ENCODE results near the gene BANF2.
"Not testable (repeated sequence)": the region's sequence is repeated elsewhere in the genome, so short reads cannot be mapped to it uniquely, and the experiment has no call there.

Gene BANF2

DNA sequence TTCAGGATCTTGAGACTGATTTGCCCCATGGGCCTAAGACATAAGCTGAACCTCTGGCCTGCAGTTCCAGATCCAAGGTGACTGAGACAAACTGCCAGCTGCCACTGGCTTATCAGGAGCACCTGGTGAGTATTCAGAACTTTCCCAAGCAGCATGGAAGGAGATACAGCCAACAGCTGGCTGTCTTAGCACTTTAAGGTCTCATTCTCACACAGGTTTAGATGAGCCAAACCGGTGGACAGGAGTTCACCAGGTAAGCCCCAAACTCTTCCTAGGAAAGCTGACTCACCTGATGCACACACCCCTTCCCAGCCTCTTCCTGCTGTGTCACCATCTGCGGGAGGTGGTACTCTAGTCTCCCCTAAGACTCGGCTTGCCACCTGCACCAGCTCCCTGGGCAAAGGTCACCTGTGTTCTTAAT is at the start of gene BANF2:
TSS of gene BANF2 (plus strand) at position 36 of the 421 bp plus-strand sequence. CDS start 25,060 bp downstream, outside the sequence.
- in situ Hi-C loops (cut with MboI; ENCODE audit: low sequenced_read_pairs): loop anchor here (25.0 kb wide), 1 partner anchor 187 kb away; no protein-coding TSS in a partner anchor

DNA sequence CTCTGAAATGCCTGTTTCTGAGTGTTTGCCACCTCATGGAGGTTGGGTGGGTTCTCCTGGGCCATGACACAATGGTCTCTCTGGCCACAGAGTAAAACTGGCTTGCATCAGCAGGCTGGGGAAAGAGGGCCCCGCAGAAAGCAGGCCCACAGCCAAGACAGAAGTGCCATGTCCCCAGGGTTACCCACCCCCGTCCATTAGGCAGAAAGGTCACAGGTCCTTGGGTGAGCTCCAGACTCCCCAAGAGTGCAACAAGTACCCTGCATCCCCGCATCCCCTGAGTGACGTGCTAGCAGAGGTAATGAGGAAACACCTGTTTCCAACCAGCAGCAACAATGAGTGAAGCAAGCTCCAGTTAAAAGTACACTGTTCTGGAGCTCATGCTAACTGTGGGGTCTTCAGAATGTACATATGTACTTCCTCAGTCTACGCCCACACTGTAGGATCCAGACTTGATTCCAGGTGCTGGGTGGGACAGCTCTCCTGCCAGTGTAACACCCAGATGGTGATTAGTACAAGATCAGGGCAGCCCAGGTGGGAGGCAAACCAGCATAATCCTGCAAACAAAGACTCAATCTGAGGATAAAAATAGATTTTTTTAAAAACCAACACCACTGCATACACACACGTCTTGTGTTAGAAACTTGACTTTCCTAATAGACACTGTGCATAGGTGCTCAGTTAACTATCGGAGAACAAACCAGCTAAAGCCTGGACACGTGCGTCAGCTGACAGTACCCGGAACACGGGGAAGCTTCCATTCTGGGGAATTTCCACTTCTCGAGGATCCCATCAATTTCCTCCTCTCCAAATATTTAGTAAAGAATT is 49.3 kb upstream of the BANF2 start:
- in situ Hi-C loops (cut with MboI; ENCODE audit: low sequenced_read_pairs): no loop called here

DNA sequence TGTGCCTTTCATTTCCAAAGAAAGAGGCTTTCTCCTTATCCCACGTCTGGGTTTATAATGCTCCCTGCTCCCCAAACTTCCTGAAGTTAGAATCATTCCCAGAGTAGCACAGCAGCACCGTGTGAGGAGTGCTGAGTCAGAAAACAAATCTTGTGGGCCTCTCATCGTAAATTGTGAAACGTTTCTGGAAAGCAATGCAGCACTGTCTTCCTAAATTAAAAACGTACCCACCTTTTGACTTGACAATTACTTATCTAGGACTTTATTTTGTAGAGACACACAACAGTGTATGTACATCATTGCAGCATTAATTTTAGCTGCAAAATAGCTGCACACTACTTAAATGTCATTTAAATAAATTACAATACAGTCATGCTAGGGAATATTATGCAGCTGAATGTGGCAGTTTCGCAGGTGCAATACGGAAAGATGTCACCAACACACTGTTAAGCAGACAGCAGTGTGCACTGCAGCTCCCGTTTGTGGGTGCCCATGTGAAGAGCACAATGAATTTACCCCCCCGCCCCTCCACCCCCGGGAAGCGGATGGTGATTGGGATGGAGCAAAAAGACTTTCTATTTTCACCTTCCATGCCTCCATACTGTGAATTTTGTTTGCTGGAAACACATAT is 48.5 kb upstream of the BANF2 start:
- in situ Hi-C loops (cut with MboI; ENCODE audit: low sequenced_read_pairs): no loop called here

DNA sequence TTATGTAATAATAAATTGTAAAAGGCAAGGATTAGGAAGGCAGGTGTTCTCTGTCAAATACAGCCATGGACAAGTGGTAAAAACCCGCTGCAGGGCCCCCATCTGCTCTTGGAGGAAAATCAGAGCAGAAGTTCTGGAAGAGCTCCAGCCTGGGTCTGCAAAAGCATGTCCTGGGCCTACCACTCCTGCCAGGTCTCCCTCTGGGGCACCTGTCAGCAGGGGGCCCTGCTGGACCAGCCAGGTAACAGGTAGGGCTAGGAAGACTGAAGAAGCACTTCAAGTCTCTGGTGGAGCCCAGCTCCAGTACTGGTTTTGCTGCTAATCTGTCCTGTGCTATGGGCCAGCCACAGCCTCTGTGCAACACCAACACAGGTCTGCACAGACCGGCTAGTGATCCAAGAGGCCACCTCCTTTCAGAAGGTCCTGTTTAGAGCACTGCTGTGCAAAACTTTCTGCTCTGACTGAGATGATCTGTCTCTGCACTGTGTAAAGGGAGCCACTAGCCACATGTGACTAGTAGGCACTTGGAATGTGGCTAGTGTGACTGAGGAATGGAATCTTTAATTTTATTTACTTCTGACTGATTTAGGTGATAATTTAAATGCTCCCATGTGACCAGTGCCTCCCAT is 47.9 kb upstream of the BANF2 start:
- in situ Hi-C loops (cut with MboI; ENCODE audit: low sequenced_read_pairs): no loop called here

DNA sequence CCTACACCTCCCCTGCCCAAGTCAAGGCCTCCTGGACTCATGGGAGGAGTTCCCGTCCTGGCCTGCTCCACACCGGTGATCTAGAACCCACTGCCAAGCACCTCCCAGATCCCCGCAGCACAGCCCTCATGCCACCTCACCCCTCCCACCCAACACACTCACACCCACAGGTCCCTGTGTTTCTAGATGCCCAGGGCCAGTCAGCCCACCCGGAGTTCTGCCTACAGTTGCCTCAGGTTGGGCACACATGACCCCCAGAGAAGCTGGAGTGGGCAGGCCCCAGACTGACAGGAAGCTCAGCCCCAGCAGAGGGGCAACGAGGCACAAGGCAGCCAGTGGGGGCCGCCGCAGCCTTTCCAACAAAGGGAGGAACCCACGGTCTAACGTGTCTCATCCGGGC is 47.4 kb upstream of the BANF2 start:
- in situ Hi-C loops (cut with MboI; ENCODE audit: low sequenced_read_pairs): no loop called here

DNA sequence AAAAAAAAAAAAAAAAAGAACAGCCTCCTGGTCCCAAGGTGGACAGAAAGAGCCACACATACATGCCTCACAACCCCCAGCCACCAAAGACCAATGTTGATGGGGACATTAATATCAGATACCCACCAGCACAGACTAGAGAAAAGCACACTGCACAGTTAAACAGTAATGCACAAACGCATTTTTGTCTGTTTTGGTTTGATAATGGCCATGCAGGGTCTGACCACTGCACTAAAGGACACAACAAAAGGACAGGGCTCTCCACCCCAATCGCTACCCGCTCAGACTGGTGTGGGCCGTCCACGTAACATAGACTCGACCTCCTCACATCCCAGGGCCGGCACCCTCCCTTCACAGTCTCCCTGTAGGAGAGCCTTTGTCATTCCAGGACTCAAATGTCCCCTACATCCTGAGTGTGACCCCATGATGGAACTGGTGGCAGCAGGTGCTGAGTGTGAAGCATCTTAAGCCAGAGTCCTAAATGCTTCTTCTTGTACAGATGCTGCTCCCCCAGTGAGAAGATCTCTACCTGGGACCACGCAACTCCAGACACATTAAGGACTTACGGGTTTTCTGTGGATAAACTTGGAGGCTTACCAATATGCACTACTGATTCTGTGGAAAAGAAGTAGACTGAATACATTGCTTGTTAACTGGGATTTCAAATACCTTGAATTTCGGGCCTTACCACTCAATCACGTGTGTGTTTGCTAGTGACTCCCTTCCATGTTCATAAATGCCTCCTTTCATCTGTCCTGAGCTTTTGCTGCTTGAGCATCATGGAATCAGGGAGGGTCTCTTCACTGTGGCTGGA is 45.7 kb upstream of the BANF2 start:
- in situ Hi-C loops (cut with MboI; ENCODE audit: low sequenced_read_pairs): no loop called here

DNA sequence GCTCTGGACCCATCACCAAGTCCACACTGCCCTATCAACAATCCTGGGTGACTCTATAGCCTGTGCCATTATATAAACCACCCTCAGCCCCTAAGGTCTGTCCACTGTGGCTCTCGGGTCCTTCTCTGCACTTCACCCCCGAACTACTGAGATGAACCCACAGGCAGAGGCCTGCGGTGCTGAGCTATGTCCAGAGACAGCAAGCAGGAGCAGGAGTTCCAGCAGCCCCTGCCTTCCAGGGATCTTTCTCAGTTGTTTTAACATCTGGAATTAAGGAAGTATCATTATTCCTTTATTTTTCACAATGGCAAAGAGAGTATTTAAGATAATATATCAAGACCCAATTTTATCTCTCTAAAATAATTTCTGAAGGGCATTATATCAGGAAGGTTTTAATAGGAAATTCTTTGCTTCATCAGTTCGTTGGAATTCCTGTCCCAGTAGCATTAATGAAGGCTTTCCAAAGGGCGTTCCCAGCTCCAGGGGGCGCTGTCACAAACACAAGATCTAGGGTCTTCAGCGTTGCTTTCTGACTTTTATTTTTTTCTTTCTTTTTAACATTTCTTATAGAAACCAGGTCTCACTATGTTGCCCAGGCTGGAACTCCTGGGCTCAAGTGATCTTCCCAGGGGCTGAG is 45.0 kb upstream of the BANF2 start:
- in situ Hi-C loops (cut with MboI; ENCODE audit: low sequenced_read_pairs): no loop called here

DNA sequence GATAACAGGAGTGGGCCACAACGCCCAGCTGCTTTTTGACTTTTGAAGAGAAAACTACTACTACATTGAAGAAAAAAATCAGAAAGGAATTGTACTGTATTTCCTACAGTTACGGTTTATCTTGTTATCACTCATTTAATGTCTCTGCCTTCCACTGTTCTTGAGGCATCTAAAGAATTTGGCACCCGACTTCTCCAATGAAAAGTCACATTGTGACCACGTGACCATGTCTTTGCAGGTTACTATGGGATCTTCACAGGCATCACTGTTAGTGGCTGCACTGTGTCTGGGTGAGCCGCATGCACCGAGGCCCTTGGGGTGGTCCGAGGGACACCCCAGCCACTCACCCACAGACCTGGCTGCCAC is 44.5 kb upstream of the BANF2 start:
- in situ Hi-C loops (cut with MboI; ENCODE audit: low sequenced_read_pairs): no loop called here

DNA sequence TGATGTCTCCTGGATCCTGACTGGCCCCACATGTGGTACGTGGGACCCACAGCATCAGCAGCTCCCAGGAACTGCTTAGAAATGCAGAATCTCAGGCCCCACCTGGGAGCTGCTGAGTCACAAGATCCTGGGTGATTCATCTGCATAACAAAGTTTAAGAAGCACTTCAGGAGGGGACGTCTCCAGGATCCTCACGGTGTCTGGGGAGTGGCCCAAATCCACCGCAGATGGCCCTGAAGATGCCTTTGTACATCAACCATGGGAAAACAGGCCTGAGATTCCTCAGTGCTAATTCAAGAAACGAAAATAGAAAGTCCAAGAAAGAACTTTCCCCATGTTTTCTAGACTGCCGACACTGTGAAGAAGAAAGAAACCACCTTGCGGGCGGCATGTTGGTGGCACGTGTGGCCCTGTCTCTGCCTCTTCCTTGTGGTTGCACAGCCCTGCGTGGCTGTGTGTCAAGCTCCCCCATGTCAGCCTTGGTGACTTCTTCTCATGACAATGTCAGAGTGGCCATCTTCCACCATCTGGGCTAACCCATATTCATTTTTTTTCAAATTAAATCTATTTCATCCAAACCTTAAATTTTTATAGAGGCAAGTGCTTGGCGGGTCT is 43.8 kb upstream of the BANF2 start:
- in situ Hi-C loops (cut with MboI; ENCODE audit: low sequenced_read_pairs): no loop called here

DNA sequence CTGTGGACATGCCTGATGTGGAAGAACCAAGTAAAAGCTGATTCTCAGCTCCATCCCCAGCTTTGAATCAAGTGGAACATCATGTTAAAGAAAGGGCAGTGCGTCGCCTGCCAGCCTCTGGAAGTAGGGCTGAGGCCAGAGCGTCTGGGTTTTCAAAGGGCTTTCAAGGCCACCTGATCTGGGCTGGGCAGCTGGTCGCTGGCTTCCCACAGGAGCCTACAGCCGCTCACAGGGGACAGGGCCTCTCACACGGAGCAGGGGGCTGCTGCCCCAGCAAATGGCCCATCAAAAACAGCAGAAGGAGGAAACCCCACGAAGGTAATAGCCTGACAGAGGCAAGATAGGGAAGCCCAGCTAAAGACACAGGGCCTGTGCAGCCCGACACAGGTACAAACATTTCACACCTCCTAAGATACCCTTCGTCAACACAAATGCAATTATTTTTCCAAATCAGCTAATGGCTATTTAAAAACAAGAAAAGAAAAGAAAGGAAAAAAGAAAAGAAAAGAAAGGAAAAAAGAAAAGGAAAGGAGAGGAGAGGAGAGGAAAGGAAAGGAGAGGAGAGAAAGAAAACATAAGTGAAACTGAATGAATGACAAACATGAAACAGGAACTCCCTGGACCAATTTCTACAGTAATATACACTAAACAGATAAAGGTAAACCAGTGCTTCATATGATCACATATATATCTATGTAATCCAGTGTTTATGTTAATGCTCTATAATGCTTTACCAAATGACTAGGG is 42.5 kb upstream of the BANF2 start:
- in situ Hi-C loops (cut with MboI; ENCODE audit: low sequenced_read_pairs): no loop called here

DNA sequence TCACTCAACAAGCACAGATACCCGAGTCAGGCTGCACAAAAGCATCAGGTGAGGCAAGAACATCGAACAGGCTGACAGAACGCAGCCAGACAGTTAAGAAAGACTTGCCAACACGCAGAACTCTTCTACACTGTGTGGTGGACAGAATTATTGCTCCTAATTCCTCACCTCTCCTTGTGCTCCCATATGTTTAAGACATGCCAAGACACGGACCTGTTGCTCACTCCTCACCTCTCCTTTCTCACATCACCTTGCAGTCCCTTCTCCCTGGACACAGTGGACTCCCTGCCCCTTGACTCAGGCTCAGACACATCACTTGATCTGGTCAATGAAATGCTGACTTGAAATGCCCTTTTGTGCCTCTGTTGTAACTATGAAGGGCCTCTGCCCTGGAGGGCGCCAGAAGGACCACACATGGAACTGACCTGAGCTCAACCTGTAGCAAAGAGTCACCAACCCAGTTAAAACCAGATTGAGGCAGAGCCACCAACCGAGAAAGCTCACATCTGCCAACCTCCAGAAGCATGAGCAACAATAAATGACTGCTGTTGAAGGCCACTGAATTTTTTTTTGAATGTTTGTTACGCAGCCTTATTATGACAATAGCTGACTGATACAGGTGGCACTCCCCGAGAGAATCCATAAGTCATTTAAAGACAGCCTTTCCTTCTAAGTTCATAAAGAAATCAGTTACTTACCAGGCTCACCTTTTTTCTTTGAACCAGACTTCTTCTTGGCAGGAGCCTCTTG is 41.7 kb upstream of the BANF2 start:
- in situ Hi-C loops (cut with MboI; ENCODE audit: low sequenced_read_pairs): no loop called here

DNA sequence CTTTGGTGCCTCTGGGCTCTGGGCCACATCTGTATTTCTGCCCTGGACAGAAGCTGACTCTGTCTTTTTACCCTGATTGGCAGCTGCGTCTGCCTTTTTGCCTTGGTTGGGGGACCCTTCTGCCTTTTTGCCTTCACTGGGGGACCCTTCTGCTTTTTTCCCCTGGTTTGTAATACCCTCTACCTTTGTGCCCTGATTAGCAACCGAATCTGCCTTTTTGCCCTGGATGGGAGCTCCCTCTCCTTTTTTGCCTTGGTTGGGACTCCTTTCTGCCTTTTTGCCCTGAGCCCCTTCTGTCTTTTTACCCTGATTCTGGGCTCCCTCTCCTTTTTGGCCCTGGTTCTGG is 41.1 kb upstream of the BANF2 start:
- in situ Hi-C loops (cut with MboI; ENCODE audit: low sequenced_read_pairs): no loop called here

DNA sequence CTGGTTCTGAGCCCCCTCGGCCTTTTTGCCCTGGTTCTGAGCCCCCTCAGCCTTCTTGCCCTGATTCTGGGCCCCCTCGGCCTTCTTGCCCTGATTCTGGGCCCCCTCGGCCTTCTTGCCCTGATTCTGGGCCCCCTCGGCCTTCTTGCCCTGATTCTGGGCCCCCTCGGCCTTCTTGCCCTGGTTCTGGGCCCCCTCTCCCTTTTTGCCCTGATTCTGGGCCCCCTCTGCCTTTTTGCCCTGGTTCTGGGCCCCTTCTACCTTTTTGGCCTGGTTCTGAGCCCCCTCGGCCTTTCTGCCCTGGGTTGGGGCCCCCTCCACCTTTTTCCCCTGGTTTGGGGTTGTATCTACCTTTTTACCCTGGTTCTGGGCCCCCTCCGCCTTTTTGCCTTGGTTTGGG is 40.4 kb upstream of the BANF2 start:
- in situ Hi-C loops (cut with MboI; ENCODE audit: low sequenced_read_pairs): not testable (repeated sequence)

DNA sequence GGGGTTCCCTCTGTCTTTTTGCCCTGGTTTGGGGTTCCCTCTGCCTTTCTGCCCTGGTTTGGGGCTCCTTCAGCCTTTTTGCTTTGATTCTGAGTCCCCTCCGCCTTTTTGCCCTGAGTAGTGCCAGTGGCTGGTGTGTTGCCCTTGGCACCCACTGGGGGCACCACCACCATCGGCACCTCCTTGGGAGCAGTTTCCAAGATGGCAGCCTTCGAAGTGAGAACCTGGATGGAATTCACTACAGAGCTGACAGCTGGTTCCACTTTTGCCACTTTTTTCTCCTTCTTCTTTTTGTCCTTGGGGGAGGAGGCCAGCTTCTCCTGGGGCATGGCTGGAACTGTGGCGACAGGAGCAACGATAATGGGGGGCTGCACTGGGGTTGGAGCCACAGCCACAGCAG is 40.0 kb upstream of the BANF2 start:
- in situ Hi-C loops (cut with MboI; ENCODE audit: low sequenced_read_pairs): no loop called here

DNA sequence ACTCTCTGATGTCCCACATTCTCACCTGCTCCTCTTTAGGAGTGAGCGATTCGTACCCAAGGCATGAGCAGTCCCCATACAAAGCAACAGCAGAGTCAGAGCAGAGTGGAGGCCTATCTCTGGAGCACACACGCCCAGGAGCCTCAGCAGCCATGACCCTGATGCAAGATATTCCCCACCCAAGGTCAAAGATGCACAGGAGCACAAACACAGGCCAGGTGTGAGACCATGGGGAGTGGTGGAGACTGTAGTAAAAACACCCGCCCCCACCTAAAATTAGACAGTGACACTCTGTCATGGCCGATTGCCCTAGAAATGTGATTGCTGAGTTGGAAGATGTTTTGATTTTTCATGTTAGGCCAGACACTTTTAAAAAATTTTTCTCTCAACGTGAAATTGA is 39.1 kb upstream of the BANF2 start:
- in situ Hi-C loops (cut with MboI; ENCODE audit: low sequenced_read_pairs): no loop called here

DNA sequence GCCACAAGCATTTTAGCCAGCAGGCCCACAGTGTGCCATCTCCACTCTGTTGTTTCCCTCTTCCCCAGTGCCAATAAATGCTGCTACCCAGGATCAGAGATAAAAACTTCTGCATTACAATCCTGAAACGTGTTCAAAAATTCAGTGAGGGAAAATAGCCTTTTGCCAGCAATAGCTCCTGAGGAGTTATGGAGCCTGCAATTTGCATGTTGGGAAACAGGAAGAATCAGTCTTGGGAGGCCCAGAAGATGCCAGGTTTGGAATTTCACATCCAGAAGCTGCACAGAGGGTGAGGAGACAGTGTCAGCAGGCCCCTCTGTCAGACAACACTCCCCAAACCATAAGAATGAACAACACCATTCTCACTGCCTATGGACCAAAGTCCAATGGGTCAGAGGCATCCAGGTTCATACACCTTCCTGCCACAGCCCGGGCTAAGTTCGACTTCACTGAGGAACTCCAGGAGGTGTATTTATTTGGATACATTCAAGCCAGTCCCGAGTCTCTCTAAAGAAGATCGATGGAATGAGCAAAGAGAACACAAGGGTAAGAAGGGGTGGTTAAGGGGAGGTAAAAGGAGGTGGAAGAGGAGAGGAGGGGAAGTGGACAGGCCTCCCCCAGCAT is 38.5 kb upstream of the BANF2 start:
- in situ Hi-C loops (cut with MboI; ENCODE audit: low sequenced_read_pairs): no loop called here

DNA sequence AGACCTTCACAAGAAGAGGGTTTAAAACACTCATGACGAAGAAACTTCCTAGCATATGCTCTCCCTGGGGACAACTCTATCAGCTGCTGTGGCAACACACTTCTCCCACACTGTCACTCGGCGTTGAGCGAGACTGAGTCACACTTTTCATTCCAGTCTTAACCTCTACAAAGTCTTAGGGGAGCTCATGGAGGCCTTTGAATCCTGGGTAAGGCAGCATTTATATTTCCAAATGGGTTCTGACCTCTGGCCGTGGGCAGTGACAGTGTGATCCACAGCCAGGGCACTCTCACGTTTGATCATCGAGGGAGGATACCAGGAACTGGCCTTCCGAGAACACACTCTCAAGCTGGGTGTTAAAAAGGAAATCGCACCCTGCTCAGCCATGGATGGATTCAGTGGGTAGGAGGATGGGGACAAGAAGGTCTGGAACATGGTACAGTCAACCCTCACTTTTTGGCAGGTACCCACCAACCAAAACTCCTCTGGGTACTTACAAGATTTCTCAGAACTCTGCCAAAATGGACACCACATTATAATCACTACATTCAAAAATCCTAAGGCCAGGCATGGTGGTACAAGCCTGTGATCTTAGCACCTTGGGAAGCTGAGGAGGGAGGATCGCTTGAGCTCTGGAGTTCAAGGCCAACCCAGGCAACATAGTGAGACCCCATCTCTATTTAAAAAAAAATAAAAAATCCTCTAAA is 37.3 kb upstream of the BANF2 start:
- in situ Hi-C loops (cut with MboI; ENCODE audit: low sequenced_read_pairs): no loop called here

DNA sequence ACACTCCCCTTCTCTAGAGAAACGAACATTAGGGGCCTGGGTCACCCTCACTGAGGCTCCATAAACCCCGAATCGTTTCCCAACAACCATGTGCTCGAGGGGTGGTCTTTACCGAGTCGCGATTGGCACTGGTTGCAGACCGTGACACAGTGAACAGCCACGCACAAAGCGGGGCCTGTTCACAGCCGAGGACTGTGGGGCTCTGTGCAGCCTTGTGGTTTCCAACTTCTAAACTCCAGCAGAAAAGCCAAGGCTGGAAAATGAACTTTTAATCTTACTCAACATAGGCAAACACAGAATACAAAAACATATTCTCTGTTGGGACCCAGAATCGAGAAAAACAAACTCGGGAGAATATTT is 36.7 kb upstream of the BANF2 start:
- in situ Hi-C loops (cut with MboI; ENCODE audit: low sequenced_read_pairs): no loop called here
